Measurements from ENCODE around the gene S100PBP. TPM values are rescaled to one million over a fixed set of nuclear protein-coding genes. Genes with fewer than 3 reads are reported as not detected.

S100PBP gene
- polyA plus RNA-seq, 3 donors: 6.6 to 17.4 (median 7.1) TPM

DNA sequence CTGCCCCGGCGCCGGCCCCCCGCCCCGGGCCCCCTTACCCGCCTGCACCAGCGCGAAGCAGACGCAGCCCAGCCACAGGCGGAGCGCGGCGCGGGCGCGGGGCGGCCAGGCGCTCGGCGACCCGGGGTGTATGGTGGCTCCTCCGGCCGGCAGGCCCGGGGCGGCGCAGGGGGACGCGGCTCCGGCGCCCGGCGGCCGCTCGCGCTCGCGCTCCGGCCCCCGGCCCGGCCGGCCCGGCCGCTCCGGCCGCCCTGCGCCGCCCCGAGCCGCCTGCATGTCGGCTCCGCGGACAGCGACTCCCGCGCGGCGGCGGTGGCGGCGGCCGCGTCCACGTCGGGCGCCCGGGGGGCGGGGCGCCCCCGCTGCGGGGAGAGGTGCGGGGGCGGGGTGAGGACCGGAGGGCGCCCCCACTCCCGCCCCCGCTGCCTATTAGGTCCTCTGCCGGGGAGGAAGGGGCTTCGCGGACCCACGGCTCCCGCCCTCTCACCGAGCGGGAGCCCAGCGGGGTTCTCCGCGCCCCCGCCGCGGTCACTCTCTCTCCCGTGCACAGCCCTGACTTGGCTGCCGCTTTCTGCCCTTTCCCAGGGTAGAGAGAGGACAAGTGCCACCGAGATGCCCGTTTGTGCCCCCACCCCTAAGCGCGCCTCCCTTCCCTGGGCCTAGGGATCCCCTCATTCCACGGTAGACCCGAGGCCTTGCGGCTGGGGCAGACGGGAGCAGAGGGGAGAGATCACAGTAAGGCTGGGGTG, 53.3 kb downstream of the S100PBP start, which contains the start of gene FNDC5:
TSS of gene FNDC5 (minus strand) at position 298 of the 749 bp plus-strand sequence.
- H3K79me2 ChIP-seq (ENCODE audit: insufficient read depth, low read length): no peaks in the 10 kb centered on the region
- no peak for DNase-seq
- TF ChIP-seq, protein P1, sequence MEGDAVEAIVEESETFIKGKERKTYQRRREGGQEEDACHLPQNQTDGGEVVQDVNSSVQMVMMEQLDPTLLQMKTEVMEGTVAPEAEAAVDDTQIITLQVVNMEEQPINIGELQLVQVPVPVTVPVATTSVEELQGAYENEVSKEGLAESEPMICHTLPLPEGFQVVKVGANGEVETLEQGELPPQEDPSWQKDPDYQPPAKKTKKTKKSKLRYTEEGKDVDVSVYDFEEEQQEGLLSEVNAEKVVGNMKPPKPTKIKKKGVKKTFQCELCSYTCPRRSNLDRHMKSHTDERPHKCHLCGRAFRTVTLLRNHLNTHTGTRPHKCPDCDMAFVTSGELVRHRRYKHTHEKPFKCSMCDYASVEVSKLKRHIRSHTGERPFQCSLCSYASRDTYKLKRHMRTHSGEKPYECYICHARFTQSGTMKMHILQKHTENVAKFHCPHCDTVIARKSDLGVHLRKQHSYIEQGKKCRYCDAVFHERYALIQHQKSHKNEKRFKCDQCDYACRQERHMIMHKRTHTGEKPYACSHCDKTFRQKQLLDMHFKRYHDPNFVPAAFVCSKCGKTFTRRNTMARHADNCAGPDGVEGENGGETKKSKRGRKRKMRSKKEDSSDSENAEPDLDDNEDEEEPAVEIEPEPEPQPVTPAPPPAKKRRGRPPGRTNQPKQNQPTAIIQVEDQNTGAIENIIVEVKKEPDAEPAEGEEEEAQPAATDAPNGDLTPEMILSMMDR (IDR thresholded peaks at IDR 0.05): no peak
- intact Hi-C loops (cut with micrococcal nuclease): loop anchor here in 1 of 2 donors (10.0 kb wide), 1 partner anchor 356 kb away; no protein-coding TSS in a partner anchor
- no peak within 1 kb of the TSS for H3K4me3 ChIP-seq (replicated peaks in 1 of 3; ENCODE audit: low read depth in 2 of 3, low read length in 3 of 3)
- H3K9me3 ChIP-seq (replicated peaks in 1 of 2; ENCODE audit: control insufficient read depth in 1 of 2, insufficient read depth in 1 of 2, low read length in 2 of 2): no peaks in the 10 kb centered on the region
- no peak within 1 kb of the TSS for H3K9ac ChIP-seq (ENCODE audit: insufficient read depth, low read length, poor library complexity, severe bottlenecking)
- Mint-ChIP-seq H3K4me3 (peak within 1 kb of the TSS; percentile 64 to 82), H3K36me3 (peaks cover 16 to 26% of the 10 kb centered on the region in 2 donors), H3K27me3 (ENCODE audit: low read depth in 3 of 3) (peaks cover 46 to 60% (median 51%) of the 10 kb centered on the region in 3 donors), H3K4me1 (peaks cover 12% of the 10 kb centered on the region), H3K27ac (peak within 1 kb of the TSS in 1 of 7 donors; percentile 11), H3K9me3 (peaks cover 0 to 7% (median 2%) of the 10 kb centered on the region in 7 donors)
- H2AFZ ChIP-seq (ENCODE audit: insufficient read depth, low read depth, low read length, poor library complexity, severe bottlenecking): no peak within 1 kb of the TSS
- no peak within 1 kb of the TSS for H3K27ac ChIP-seq (ENCODE audit: low read depth in 1 of 2, low read length in 2 of 2)
- H3K4me1 ChIP-seq (ENCODE audit: control insufficient read depth in 1 of 2, insufficient read depth in 2 of 2, low read length in 2 of 2): no peaks in the 10 kb centered on the region
- no peaks in the 10 kb centered on the region for H3K36me3 ChIP-seq (replicated peaks in 1 of 2; ENCODE audit: control insufficient read depth in 1 of 2, insufficient read depth in 2 of 2, low read length in 2 of 2)
- no peaks in the 10 kb centered on the region for H4K20me1 ChIP-seq (ENCODE audit: insufficient read depth, low read length)
- H3K27me3 ChIP-seq (ENCODE audit: control insufficient read depth in 2 of 2, insufficient read depth in 2 of 2, low read length in 2 of 2): peaks cover 23 to 43% of the 10 kb centered on the region in 2 donors
- under 1% methylated on average over 94 of the region's 99 CpGs for WGBS (ENCODE audit: insufficient coverage)
- peak within 1 kb of the TSS; percentile 18 for H3K4me2 ChIP-seq (replicated peaks; ENCODE audit: extremely low read depth, low read length, poor library complexity, severe bottlenecking)

DNA sequence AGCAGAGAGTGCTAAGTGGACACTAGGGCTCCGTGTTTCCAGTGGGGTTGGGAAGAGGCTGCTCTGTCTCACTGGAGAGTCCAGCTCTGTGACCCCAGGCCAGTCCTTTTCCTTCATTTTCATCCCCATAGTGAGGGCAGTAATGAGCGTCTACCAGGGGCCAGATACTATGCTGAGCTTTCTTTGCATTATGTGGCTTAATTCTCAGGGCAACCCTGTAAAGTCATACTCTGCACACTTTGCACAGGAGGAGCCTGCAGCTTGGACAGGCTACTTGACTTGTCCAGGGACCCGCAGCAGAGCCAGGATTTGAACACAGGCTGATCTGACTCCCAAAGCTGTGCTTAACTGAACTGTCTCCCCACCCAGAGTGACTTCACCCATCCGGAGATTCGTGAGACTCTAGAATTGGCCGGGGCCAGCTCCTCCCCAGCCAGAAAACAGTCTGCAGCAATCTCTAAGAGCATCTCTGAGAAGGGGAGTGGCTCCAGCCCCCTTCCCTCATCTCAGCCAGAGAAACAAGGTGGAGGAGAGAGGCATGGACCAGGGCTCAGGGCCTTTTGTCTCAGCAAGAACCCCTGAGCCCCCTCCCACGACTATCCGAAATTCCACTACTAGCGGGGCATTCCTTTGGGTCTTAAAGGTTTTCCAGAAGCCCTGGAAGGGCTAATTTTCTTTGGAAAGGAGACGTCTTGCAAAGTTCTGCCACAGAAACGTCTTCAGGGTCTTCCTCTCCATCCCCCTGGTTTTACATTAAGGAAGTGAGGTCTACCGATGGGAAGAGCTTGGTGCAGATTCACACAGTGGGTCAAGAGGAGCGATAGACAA, 54.1 kb downstream of the S100PBP start:
- H4K20me1 ChIP-seq (ENCODE audit: insufficient read depth, low read length): no peaks in the 10 kb centered on the region
- H3K4me3 Mint-ChIP-seq: peak overlapping the region; percentile 64 to 72
- H3K27me3 ChIP-seq (ENCODE audit: control insufficient read depth in 2 of 2, insufficient read depth in 2 of 2, low read length in 2 of 2): peaks cover 23 to 46% of the 10 kb centered on the region in 2 donors
- H3K4me1 Mint-ChIP-seq: peaks cover 14% of the 10 kb centered on the region
- no peak overlapping the region for H3K9ac ChIP-seq (ENCODE audit: insufficient read depth, low read length, poor library complexity, severe bottlenecking)
- H3K9me3 Mint-ChIP-seq: peaks cover 0 to 8% (median 2%) of the 10 kb centered on the region in 7 donors
- peaks cover 48 to 64% (median 51%) of the 10 kb centered on the region in 3 donors for H3K27me3 Mint-ChIP-seq (ENCODE audit: low read depth in 3 of 3)
- H3K79me2 ChIP-seq (ENCODE audit: insufficient read depth, low read length): no peaks in the 10 kb centered on the region
- peak overlapping the region; percentile 18 for H3K4me2 ChIP-seq (replicated peaks; ENCODE audit: extremely low read depth, low read length, poor library complexity, severe bottlenecking)
- H3K9me3 ChIP-seq (replicated peaks in 1 of 2; ENCODE audit: control insufficient read depth in 1 of 2, insufficient read depth in 1 of 2, low read length in 2 of 2): no peaks in the 10 kb centered on the region
- TF ChIP-seq, protein P1 (IDR thresholded peaks at IDR 0.05): no peak
- H2AFZ ChIP-seq (ENCODE audit: insufficient read depth, low read depth, low read length, poor library complexity, severe bottlenecking): no peak overlapping the region
- no peak overlapping the region for H3K27ac ChIP-seq (ENCODE audit: low read depth in 1 of 2, low read length in 2 of 2)
- peaks cover 16 to 20% of the 10 kb centered on the region in 2 donors for H3K36me3 Mint-ChIP-seq
- no peak overlapping the region for H3K27ac Mint-ChIP-seq
- H3K36me3 ChIP-seq (replicated peaks in 1 of 2; ENCODE audit: control insufficient read depth in 1 of 2, insufficient read depth in 2 of 2, low read length in 2 of 2): no peaks in the 10 kb centered on the region
- intact Hi-C loops (cut with micrococcal nuclease): loop anchor here in 1 of 2 donors (10.0 kb wide), 1 partner anchor 357 kb away; no protein-coding TSS in a partner anchor
- H3K4me1 ChIP-seq (ENCODE audit: control insufficient read depth in 1 of 2, insufficient read depth in 2 of 2, low read length in 2 of 2): no peaks in the 10 kb centered on the region
- DNase-seq: no peak
- H3K4me3 ChIP-seq (replicated peaks in 1 of 3; ENCODE audit: low read depth in 2 of 3, low read length in 3 of 3): no peak overlapping the region
- WGBS (ENCODE audit: insufficient coverage): 87% methylated on average over 2 of the region's 13 CpGs
